ENCODE measurements around the gene HOTAIR. TPM values are rescaled to one million over a fixed set of nuclear protein-coding genes. Genes with fewer than 3 reads are reported as not detected.
A peak's percentile ranks its signal among the peaks of the same experiment; 100 is the strongest.

Gene HOTAIR
- polyA plus RNA-seq, 3 donors, result not detected

- TF ChIP-seq CTCF (IDR thresholded peaks at IDR 0.05), result no peak
- peak overlapping the region in 1 of 2 donors; percentile 56 for H3K4me3 Mint-ChIP-seq
- H3K4me1 ChIP-seq (ENCODE audit: control insufficient read depth in 1 of 2, insufficient read depth in 2 of 2, low read length in 2 of 2), result no peaks in the 10 kb centered on the region
- no peak overlapping the region for H3K27ac Mint-ChIP-seq
- H3K4me1 Mint-ChIP-seq, result peaks cover 3% of the 10 kb centered on the region
- H3K9ac ChIP-seq (ENCODE audit: insufficient read depth, low read length, poor library complexity, severe bottlenecking), result no peak overlapping the region
- H3K27ac ChIP-seq (ENCODE audit: low read depth in 1 of 2, low read length in 2 of 2), result no peak overlapping the region
- no peaks in the 10 kb centered on the region for H3K36me3 Mint-ChIP-seq
- H3K9me3 ChIP-seq (replicated peaks in 1 of 2; ENCODE audit: control insufficient read depth in 1 of 2, insufficient read depth in 1 of 2, low read length in 2 of 2), result peaks cover 19 to 81% of the 10 kb centered on the region in 2 donors
- no peak for DNase-seq
- WGBS (ENCODE audit: insufficient coverage), result 2% methylated on average over 8 of the region's 31 CpGs
- H3K27me3 Mint-ChIP-seq (ENCODE audit: low read depth in 3 of 3), result peaks cover 92 to 100% (median 95%) of the 10 kb centered on the region in 3 donors
- no peak overlapping the region for H2AFZ ChIP-seq (ENCODE audit: insufficient read depth, low read depth, low read length, poor library complexity, severe bottlenecking)
- no peaks in the 10 kb centered on the region for H3K36me3 ChIP-seq (replicated peaks in 1 of 2; ENCODE audit: control insufficient read depth in 1 of 2, insufficient read depth in 2 of 2, low read length in 2 of 2)
- H3K4me3 ChIP-seq (replicated peaks in 1 of 3; ENCODE audit: low read depth in 2 of 3, low read length in 3 of 3), result no peak overlapping the region
- H3K4me2 ChIP-seq (replicated peaks; ENCODE audit: extremely low read depth, low read length, poor library complexity, severe bottlenecking), result no peak overlapping the region
- intact Hi-C loops (cut with micrococcal nuclease), result no loop called here
- no peaks in the 10 kb centered on the region for H4K20me1 ChIP-seq (ENCODE audit: insufficient read depth, low read length)
- H3K9me3 Mint-ChIP-seq, result peaks cover 0 to 32% (median 24%) of the 10 kb centered on the region in 7 donors
- no peaks in the 10 kb centered on the region for H3K79me2 ChIP-seq (ENCODE audit: insufficient read depth, low read length)
- peaks cover 98 to 100% of the 10 kb centered on the region in 2 donors for H3K27me3 ChIP-seq (ENCODE audit: control insufficient read depth in 2 of 2, insufficient read depth in 2 of 2, low read length in 2 of 2)
Observed at GRCh38 chr12:53928054-53928835, 46.5 kb downstream of the HOTAIR start.

- Histone ChIP-seq H3K27ac (ENCODE audit: low read depth in 1 of 2, low read length in 2 of 2) (no peak overlapping the region), H3K4me3 (replicated peaks in 1 of 3; ENCODE audit: low read depth in 2 of 3, low read length in 3 of 3) (no peak overlapping the region), H3K9ac (ENCODE audit: insufficient read depth, low read length, poor library complexity, severe bottlenecking) (no peak overlapping the region), H3K36me3 (replicated peaks in 1 of 2; ENCODE audit: control insufficient read depth in 1 of 2, insufficient read depth in 2 of 2, low read length in 2 of 2) (no peaks in the 10 kb centered on the region), H3K79me2 (ENCODE audit: insufficient read depth, low read length) (no peaks in the 10 kb centered on the region), H3K27me3 (ENCODE audit: control insufficient read depth in 2 of 2, insufficient read depth in 2 of 2, low read length in 2 of 2) (peaks cover 98 to 100% of the 10 kb centered on the region in 2 donors), H3K4me2 (replicated peaks; ENCODE audit: extremely low read depth, low read length, poor library complexity, severe bottlenecking) (no peak overlapping the region), H3K9me3 (replicated peaks in 1 of 2; ENCODE audit: control insufficient read depth in 1 of 2, insufficient read depth in 1 of 2, low read length in 2 of 2) (peaks cover 19 to 84% of the 10 kb centered on the region in 2 donors), H4K20me1 (ENCODE audit: insufficient read depth, low read length) (no peaks in the 10 kb centered on the region), H2AFZ (ENCODE audit: insufficient read depth, low read depth, low read length, poor library complexity, severe bottlenecking) (no peak overlapping the region), H3K4me1 (ENCODE audit: control insufficient read depth in 1 of 2, insufficient read depth in 2 of 2, low read length in 2 of 2) (no peaks in the 10 kb centered on the region)
- peaks cover 90 to 99% (median 94%) of the 10 kb centered on the region in 3 donors for H3K27me3 Mint-ChIP-seq (ENCODE audit: low read depth in 3 of 3)
- TF ChIP-seq CTCF (IDR thresholded peaks at IDR 0.05), result no peak
- DNase-seq, result no peak
- peaks cover 0 to 32% (median 24%) of the 10 kb centered on the region in 7 donors for H3K9me3 Mint-ChIP-seq
- WGBS (ENCODE audit: insufficient coverage), result 4% methylated on average over 36 of the region's 45 CpGs
- peaks cover 3% of the 10 kb centered on the region for H3K4me1 Mint-ChIP-seq
- peak overlapping the region in 1 of 2 donors; percentile 68 for H3K4me3 Mint-ChIP-seq
- no peak overlapping the region for H3K27ac Mint-ChIP-seq
- no peaks in the 10 kb centered on the region for H3K36me3 Mint-ChIP-seq
- intact Hi-C loops (cut with micrococcal nuclease), result no loop called here
Observed at GRCh38 chr12:53927220-53928029, 47.3 kb downstream of the HOTAIR start.
